Measurements from ENCODE around the gene GJC3. TPM values are rescaled to one million over a fixed set of nuclear protein-coding genes. Genes with fewer than 3 reads are reported as not detected.
"Not testable (repeated sequence)": the region's sequence is repeated elsewhere in the genome, so short reads cannot be mapped to it uniquely, and the experiment has no call there.

The GJC3 gene
- total RNA-seq, 2 experiments from 2014 or later = 0.21 TPM; not detected in 1

DNA sequence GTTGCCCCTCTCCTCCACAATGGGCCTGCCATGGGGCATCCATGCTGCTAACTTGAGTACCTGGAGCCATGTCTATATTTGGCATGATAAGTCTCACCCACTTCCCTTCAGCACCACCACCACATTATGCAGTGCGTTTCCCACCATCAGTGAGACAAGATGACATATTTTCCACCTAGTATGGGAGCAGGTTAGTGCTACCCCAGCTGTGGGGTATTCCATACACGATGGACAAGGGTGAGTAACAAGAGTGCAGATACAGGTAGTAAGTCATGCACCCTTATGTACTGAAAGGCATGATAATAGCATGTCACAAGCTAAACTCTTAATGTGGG lies 31.4 kb downstream of the GJC3 start:
- peak overlapping the region; percentile 45 for H3K27ac Mint-ChIP-seq
- no peaks in the 10 kb centered on the region for H3K27me3 Mint-ChIP-seq (ENCODE audit: low read depth)
- peaks cover 56% of the 10 kb centered on the region for H3K36me3 Mint-ChIP-seq (ENCODE audit: low read depth)
- DNase-seq = no peak
- H3K4me3 Mint-ChIP-seq = no peak overlapping the region
- ATAC-seq = no peak
- POLR2A ChIA-PET = no interaction called here
- peaks cover 6% of the 10 kb centered on the region for H3K9me3 Mint-ChIP-seq (ENCODE audit: insufficient read depth)
- H3K4me1 Mint-ChIP-seq (ENCODE audit: low read depth) = peaks cover 15% of the 10 kb centered on the region
- CTCF ChIA-PET = no interaction called here

GRCh38 chr7:99897322-99898022 lies 31.9 kb downstream of the GJC3 start:
- Mint-ChIP-seq H3K9me3 (ENCODE audit: insufficient read depth) (peaks cover 6% of the 10 kb centered on the region), H3K27ac (peak overlapping the region; percentile 45), H3K4me1 (ENCODE audit: low read depth) (peaks cover 15% of the 10 kb centered on the region), H3K27me3 (ENCODE audit: low read depth) (no peaks in the 10 kb centered on the region), H3K4me3 (no peak overlapping the region), H3K36me3 (ENCODE audit: low read depth) (peaks cover 56% of the 10 kb centered on the region)
- ATAC-seq = no peak
- DNase-seq = no peak
- ChIA-PET POLR2A (interaction anchor here (1.4 kb wide), 1 partner anchor 338 kb away, joined by 3 read pairs; no protein-coding TSS in a partner anchor), CTCF (no interaction called here)

- ChIA-PET POLR2A (no interaction called here), CTCF (no interaction called here)
- no peaks in the 10 kb centered on the region for H3K27me3 Mint-ChIP-seq (ENCODE audit: low read depth)
- H3K36me3 Mint-ChIP-seq (ENCODE audit: low read depth) = peaks cover 60% of the 10 kb centered on the region
- DNase-seq = no peak
- H3K9me3 Mint-ChIP-seq (ENCODE audit: insufficient read depth) = peaks cover 6% of the 10 kb centered on the region
- no peak overlapping the region for H3K27ac Mint-ChIP-seq
- peaks cover 15% of the 10 kb centered on the region for H3K4me1 Mint-ChIP-seq (ENCODE audit: low read depth)
- ATAC-seq = no peak
- no peak overlapping the region for H3K4me3 Mint-ChIP-seq
These were observed 34.7 kb downstream of the GJC3 start for GRCh38 chr7:99894738-99895137.

GRCh38 chr7:99893280-99893679 lies 36.1 kb downstream of the GJC3 start:
- ATAC-seq = no peak
- H3K27ac Mint-ChIP-seq = no peak overlapping the region
- CTCF ChIA-PET = no interaction called here

DNA sequence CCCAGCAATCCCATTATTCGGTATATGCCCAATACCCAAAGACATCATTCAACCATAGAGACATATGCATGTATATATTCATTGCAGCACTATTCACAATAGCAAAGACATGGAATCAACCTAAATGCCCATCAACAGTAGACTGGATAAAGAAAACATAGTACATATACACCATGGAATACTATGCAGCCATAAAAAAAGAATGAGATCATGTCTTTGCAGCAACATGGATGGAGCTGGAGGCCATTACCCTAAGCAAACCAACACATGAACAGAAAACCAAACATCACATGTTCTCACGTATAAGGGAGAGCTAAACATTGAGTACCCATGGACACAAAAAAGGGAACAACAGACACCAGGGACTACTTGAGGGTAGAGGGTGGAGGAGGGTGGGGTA lies 39.1 kb downstream of the GJC3 start:
- H3K27ac Mint-ChIP-seq; H3K27me3 Mint-ChIP-seq (ENCODE audit: low read depth); H3K4me1 Mint-ChIP-seq (ENCODE audit: low read depth); DNase-seq; H3K9me3 Mint-ChIP-seq (ENCODE audit: insufficient read depth); ATAC-seq; H3K4me3 Mint-ChIP-seq: not testable (repeated sequence)
- POLR2A ChIA-PET = interaction anchor here (0.6 kb wide), 1 partner anchor 91 kb away, joined by 5 read pairs; no protein-coding TSS in a partner anchor
- CTCF ChIA-PET = interaction anchor here (1.3 kb wide), 1 partner anchor 130 kb away, joined by 3 read pairs; no protein-coding TSS in a partner anchor
- H3K36me3 Mint-ChIP-seq (ENCODE audit: low read depth) = peaks cover 49% of the 10 kb centered on the region

More at GRCh38 chr7:99893280-99893679, 36.1 kb downstream of the GJC3 start:
- Mint-ChIP-seq H3K36me3 (ENCODE audit: low read depth) (peaks cover 53% of the 10 kb centered on the region), H3K4me1 (ENCODE audit: low read depth) (peaks cover 9% of the 10 kb centered on the region), H3K27me3 (ENCODE audit: low read depth) (no peaks in the 10 kb centered on the region), H3K9me3 (ENCODE audit: insufficient read depth) (peaks cover 6% of the 10 kb centered on the region), H3K4me3 (no peak overlapping the region)
- no peak for DNase-seq
- POLR2A ChIA-PET = no interaction called here

DNA sequence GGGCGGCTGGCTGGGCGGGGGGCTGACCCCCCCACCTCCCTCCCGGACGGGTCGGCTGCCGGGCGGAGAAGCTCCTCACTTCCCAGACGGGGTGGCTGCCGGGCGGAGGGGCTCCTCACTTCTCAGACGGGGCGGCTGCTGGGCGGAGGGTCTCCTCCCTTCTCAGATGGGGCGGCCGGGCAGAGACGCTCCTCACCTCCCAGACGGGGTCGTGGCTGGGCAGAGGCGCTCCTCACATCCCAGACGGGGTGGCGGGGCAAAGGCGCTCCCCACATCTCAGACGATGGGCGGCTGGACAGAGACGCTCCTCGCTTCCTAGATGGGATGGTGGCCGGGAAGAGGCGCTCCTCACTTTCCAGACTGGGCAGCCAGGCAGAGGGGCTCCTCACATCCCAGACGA lies 41.1 kb downstream of the GJC3 start:
- H3K4me3 Mint-ChIP-seq; H3K4me1 Mint-ChIP-seq (ENCODE audit: low read depth); DNase-seq; H3K9me3 Mint-ChIP-seq (ENCODE audit: insufficient read depth); ATAC-seq; CTCF ChIA-PET; H3K27ac Mint-ChIP-seq; H3K27me3 Mint-ChIP-seq (ENCODE audit: low read depth); POLR2A ChIA-PET: not testable (repeated sequence)
- H3K36me3 Mint-ChIP-seq (ENCODE audit: low read depth) = peaks cover 50% of the 10 kb centered on the region

- ChIA-PET POLR2A (no interaction called here), CTCF (no interaction called here)
- Mint-ChIP-seq H3K4me3 (no peak overlapping the region), H3K9me3 (ENCODE audit: insufficient read depth) (no peaks in the 10 kb centered on the region), H3K36me3 (ENCODE audit: low read depth) (peaks cover 10% of the 10 kb centered on the region), H3K27me3 (ENCODE audit: low read depth) (no peaks in the 10 kb centered on the region), H3K4me1 (ENCODE audit: low read depth) (no peaks in the 10 kb centered on the region), H3K27ac (no peak overlapping the region)
- no peak for ATAC-seq
- no peak for DNase-seq
These were observed 48.0 kb downstream of the GJC3 start for GRCh38 chr7:99881370-99881769.

DNA sequence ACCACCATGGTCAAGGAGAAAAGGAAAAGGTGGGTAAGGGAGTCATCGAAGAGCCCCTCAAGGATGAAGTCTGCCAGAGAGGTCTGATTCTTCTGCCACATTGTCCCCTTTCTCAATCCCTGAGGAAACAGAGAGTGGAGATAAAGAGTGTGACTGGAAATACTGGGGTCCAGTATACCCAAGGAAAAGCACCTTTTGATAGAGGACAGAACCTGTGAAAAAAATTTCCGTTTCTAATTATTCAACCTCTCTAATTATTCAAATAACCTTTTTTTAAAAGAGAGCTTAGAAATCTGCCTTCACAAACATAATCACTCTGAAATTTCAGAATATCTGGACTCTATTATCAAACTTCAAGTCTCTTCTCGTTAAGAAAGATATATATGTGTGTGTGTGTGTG lies 52.5 kb downstream of the GJC3 start, which contains the start of gene OR2AE1:
OR2AE1 (minus strand) TSS at position 101 of the 400 bp plus-strand sequence; CDS start at position 101, 0 bp downstream.
- Mint-ChIP-seq H3K27me3 (ENCODE audit: low read depth) (no peaks in the 10 kb centered on the region), H3K27ac (no peak within 1 kb of the TSS), H3K4me3 (no peak within 1 kb of the TSS), H3K4me1 (ENCODE audit: low read depth) (no peaks in the 10 kb centered on the region), H3K36me3 (ENCODE audit: low read depth) (peaks cover 8% of the 10 kb centered on the region), H3K9me3 (ENCODE audit: insufficient read depth) (no peaks in the 10 kb centered on the region)
- DNase-seq = no peak
- POLR2A ChIA-PET = no interaction called here
- CTCF ChIA-PET = interaction anchor here (1.0 kb wide), 2 partner anchors 37 to 113 kb away, joined by 3 to 4 read pairs; no protein-coding TSS in a partner anchor
- ATAC-seq = no peak

GRCh38 chr7:99876491-99876890 lies 52.9 kb downstream of the GJC3 start:
- DNase-seq (no peak), ATAC-seq (no peak)
- no peak overlapping the region for H3K27ac Mint-ChIP-seq
- POLR2A ChIA-PET = no interaction called here
- H3K4me3 Mint-ChIP-seq = no peak overlapping the region
- H3K4me1 Mint-ChIP-seq (ENCODE audit: low read depth) = no peaks in the 10 kb centered on the region
- no peaks in the 10 kb centered on the region for H3K9me3 Mint-ChIP-seq (ENCODE audit: insufficient read depth)
- H3K36me3 Mint-ChIP-seq (ENCODE audit: low read depth) = peaks cover 8% of the 10 kb centered on the region
- CTCF ChIA-PET = interaction anchor here (1.0 to 1.4 kb wide), 3 partner anchors 37 to 118 kb away, joined by 3 to 4 read pairs (median 3); no protein-coding TSS in a partner anchor
- H3K27me3 Mint-ChIP-seq (ENCODE audit: low read depth) = no peaks in the 10 kb centered on the region

Other genes starting within 250 kb of the GJC3 start
- gene CYP3A5, start 249.6 kb downstream of the GJC3 start, total RNA-seq = not detected
- gene CYP3A7, start 194.4 kb downstream of the GJC3 start, total RNA-seq = not detected
- not detected for gene CYP3A4, start 145.4 kb downstream of the GJC3 start, total RNA-seq
- not detected for gene CYP3A43, start 101.6 kb downstream of the GJC3 start, total RNA-seq
- under 1 TPM; 0.42 to 0.60 TPM for gene OR2AE1, start 52.6 kb downstream of the GJC3 start, total RNA-seq
- gene TRIM4, start 10.1 kb downstream of the GJC3 start, total RNA-seq = 10 to 100 TPM; 26.7 to 28.0 TPM
- gene AZGP1, start 46.4 kb upstream of the GJC3 start, total RNA-seq = not detected
- 10 to 100 TPM; 50.4 to 54.5 TPM for gene ZKSCAN1, start 86.0 kb upstream of the GJC3 start, total RNA-seq
- 1 to 10 TPM; 5.8 to 7.5 TPM for gene ZSCAN21, start 120.2 kb upstream of the GJC3 start, total RNA-seq
- 10 to 100 TPM; 20.9 to 21.8 TPM for gene ZNF3, start 152.1 kb upstream of the GJC3 start, total RNA-seq
- gene COPS6, start 159.3 kb upstream of the GJC3 start, total RNA-seq = 10 to 100 TPM; 74.0 to 78.3 TPM
- gene MCM7, start 171.8 kb upstream of the GJC3 start, total RNA-seq = 100 to 1,000 TPM; 364 to 375 TPM
- 10 to 100 TPM; 10.8 to 13.0 TPM for gene AP4M1, start 172.0 kb upstream of the GJC3 start, total RNA-seq
- gene TAF6, start 189.7 kb upstream of the GJC3 start, total RNA-seq = 10 to 100 TPM; 74.6 to 81.0 TPM
- gene CNPY4, start 190.0 kb upstream of the GJC3 start, total RNA-seq = 10 to 100 TPM; 32.4 to 35.5 TPM
- 1 to 10 TPM; 4.3 to 5.7 TPM for gene MBLAC1, start 197.3 kb upstream of the GJC3 start, total RNA-seq
- gene LAMTOR4, start 219.3 kb upstream of the GJC3 start, total RNA-seq = 100 to 1,000 TPM; 134 to 143 TPM
- gene TRAPPC14, start 229.1 kb upstream of the GJC3 start, total RNA-seq = 10 to 100 TPM; 42.7 to 44.0 TPM
- gene GAL3ST4, start 239.0 kb upstream of the GJC3 start, total RNA-seq = 1 to 10 TPM; 2.8 to 3.5 TPM
- gene GPC2, start 247.8 kb upstream of the GJC3 start, total RNA-seq = 1 to 10 TPM; 8.1 to 8.2 TPM
- 10 to 100 TPM; 16.5 to 20.6 TPM for gene STAG3, start 248.3 kb upstream of the GJC3 start, total RNA-seq

Measured in activated CD8-positive, alpha-beta T cell treated with anti-CD3 and anti-CD28 coated beads, Interleukin-2, amount 10 ng/mL, durations not matched to agents 7 days and 5 days (primary cell).